Measurements from ENCODE around the gene PYURF. TPM values are rescaled to one million over a fixed set of nuclear protein-coding genes. Genes with fewer than 3 reads are reported as not detected.
"Not testable (repeated sequence)": the region's sequence is repeated elsewhere in the genome, so short reads cannot be mapped to it uniquely, and the experiment has no call there.

PYURF gene
- 10 to 100 TPM; 50.8 to 52.1 TPM for total RNA-seq

GRCh38 chr4:88523325-88524129 lies at the start of gene PYURF:
Gene PYURF (minus strand): TSS chr4:88523776. CDS start chr4:88523700, 76 bp downstream.
- H3K27me3 Mint-ChIP-seq, result no peaks in the 10 kb centered on the region
- peak within 1 kb of the TSS; percentile 53 for H3K27ac Mint-ChIP-seq
- H3K36me3 Mint-ChIP-seq (ENCODE audit: low read depth), result peaks cover 17% of the 10 kb centered on the region
- peaks cover 45% of the 10 kb centered on the region for H3K4me1 Mint-ChIP-seq
- no peaks in the 10 kb centered on the region for H3K9me3 Mint-ChIP-seq
- CTCF ChIA-PET, result interaction anchor here (0.7 to 2.6 kb wide), 8 partner anchors 8 to 500 kb away, joined by 3 to 10 read pairs (median 4); no protein-coding TSS in a partner anchor
- peak; percentile 79 for DNase-seq
- peak within 1 kb of the TSS; percentile 83 for H3K4me3 Mint-ChIP-seq
- POLR2A ChIA-PET, result interaction anchor here (1.0 to 3.0 kb wide), 6 partner anchors 10 to 239 kb away, joined by 3 to 16 read pairs (median 5); partner anchors contain the start of genes HERC6 and PPM1K

GRCh38 chr4:88570001-88570400 lies 46.4 kb upstream of the PYURF start:
- no peak overlapping the region for H3K27ac Mint-ChIP-seq
- ChIA-PET POLR2A (no interaction called here), CTCF (no interaction called here)
- no peaks in the 10 kb centered on the region for H3K36me3 Mint-ChIP-seq (ENCODE audit: low read depth)
- H3K4me1 Mint-ChIP-seq, result no peaks in the 10 kb centered on the region
- DNase-seq, result no peak
- H3K4me3 Mint-ChIP-seq, result no peak overlapping the region
- H3K27me3 Mint-ChIP-seq, result peaks cover 3% of the 10 kb centered on the region
- no peaks in the 10 kb centered on the region for H3K9me3 Mint-ChIP-seq

GRCh38 chr4:88567591-88567990 lies 44.0 kb upstream of the PYURF start:
- Mint-ChIP-seq H3K27ac (no peak overlapping the region), H3K9me3 (no peaks in the 10 kb centered on the region), H3K4me1 (no peaks in the 10 kb centered on the region), H3K36me3 (ENCODE audit: low read depth) (no peaks in the 10 kb centered on the region), H3K27me3 (peaks cover 7% of the 10 kb centered on the region), H3K4me3 (no peak overlapping the region)
- no peak for DNase-seq
- CTCF ChIA-PET, result interaction anchor here (1.1 kb wide), 1 partner anchor 28 kb away, joined by 3 read pairs; no protein-coding TSS in a partner anchor
- POLR2A ChIA-PET, result no interaction called here

GRCh38 chr4:88549815-88550214 lies 26.2 kb upstream of the PYURF start:
- no peak overlapping the region for H3K27ac Mint-ChIP-seq
- no peaks in the 10 kb centered on the region for H3K4me1 Mint-ChIP-seq
- H3K36me3 Mint-ChIP-seq (ENCODE audit: low read depth), result no peaks in the 10 kb centered on the region
- ChIA-PET CTCF (no interaction called here), POLR2A (no interaction called here)
- DNase-seq, result no peak
- H3K27me3 Mint-ChIP-seq, result no peaks in the 10 kb centered on the region
- H3K9me3 Mint-ChIP-seq, result no peaks in the 10 kb centered on the region
- H3K4me3 Mint-ChIP-seq, result no peak overlapping the region

GRCh38 chr4:88539322-88540068 lies 15.9 kb upstream of the PYURF start:
- H3K36me3 Mint-ChIP-seq (ENCODE audit: low read depth); H3K27ac Mint-ChIP-seq: not testable (repeated sequence)

GRCh38 chr4:88537709-88538108 lies 14.1 kb upstream of the PYURF start:
- Mint-ChIP-seq H3K36me3 (ENCODE audit: low read depth) (no peaks in the 10 kb centered on the region), H3K9me3 (no peaks in the 10 kb centered on the region), H3K27ac (no peak overlapping the region), H3K4me1 (peaks cover 4% of the 10 kb centered on the region), H3K4me3 (no peak overlapping the region), H3K27me3 (peaks cover 8% of the 10 kb centered on the region)
- CTCF ChIA-PET, result interaction anchor here (0.8 to 1.6 kb wide), 3 partner anchors 11 to 486 kb away, joined by 3 to 6 read pairs (median 4); no protein-coding TSS in a partner anchor
- POLR2A ChIA-PET, result no interaction called here
- DNase-seq, result no peak

More at GRCh38 chr4:88539322-88540068, 15.9 kb upstream of the PYURF start:
- H3K4me3 Mint-ChIP-seq, H3K9me3 Mint-ChIP-seq, H3K4me1 Mint-ChIP-seq: not testable (repeated sequence)
- peak; percentile 70 for DNase-seq
- CTCF ChIA-PET, result interaction anchor here (0.6 to 2.9 kb wide), 28 partner anchors 9 to 487 kb away, joined by 3 to 37 read pairs (median 5); partner anchors contain the start of genes NAP1L5 and PYURF
- H3K27me3 Mint-ChIP-seq, result peaks cover 13% of the 10 kb centered on the region
- POLR2A ChIA-PET, result interaction anchor here (1.1 kb wide), 1 partner anchor 120 kb away, joined by 3 read pairs; no protein-coding TSS in a partner anchor

- peaks cover 4% of the 10 kb centered on the region for H3K4me1 Mint-ChIP-seq
- ChIA-PET POLR2A (interaction anchor here (0.9 kb wide), 1 partner anchor 56 kb away, joined by 3 read pairs; no protein-coding TSS in a partner anchor), CTCF (interaction anchor here (0.8 to 1.2 kb wide), 3 partner anchors 119 to 488 kb away, joined by 3 to 5 read pairs (median 4); no protein-coding TSS in a partner anchor)
- H3K9me3 Mint-ChIP-seq, result no peaks in the 10 kb centered on the region
- no peak overlapping the region for H3K27ac Mint-ChIP-seq
- H3K36me3 Mint-ChIP-seq (ENCODE audit: low read depth), result no peaks in the 10 kb centered on the region
- DNase-seq, result no peak
- H3K27me3 Mint-ChIP-seq, result peaks cover 1% of the 10 kb centered on the region
- H3K4me3 Mint-ChIP-seq, result no peak overlapping the region
These were observed 11.6 kb upstream of the PYURF start for GRCh38 chr4:88535090-88535755.

GRCh38 chr4:88533937-88534750 lies 10.6 kb upstream of the PYURF start:
- no peak for DNase-seq
- ChIA-PET CTCF (interaction anchor here (0.8 to 1.2 kb wide), 2 partner anchors 120 to 489 kb away, joined by 3 to 5 read pairs; no protein-coding TSS in a partner anchor), POLR2A (interaction anchor here (0.9 kb wide), 1 partner anchor 58 kb away, joined by 3 read pairs; no protein-coding TSS in a partner anchor)
- H3K9me3 Mint-ChIP-seq, result no peaks in the 10 kb centered on the region
- H3K4me1 Mint-ChIP-seq, result peaks cover 1% of the 10 kb centered on the region
- no peak overlapping the region for H3K4me3 Mint-ChIP-seq
- no peak overlapping the region for H3K27ac Mint-ChIP-seq
- H3K27me3 Mint-ChIP-seq, result no peaks in the 10 kb centered on the region
- no peaks in the 10 kb centered on the region for H3K36me3 Mint-ChIP-seq (ENCODE audit: low read depth)

- ChIA-PET CTCF (interaction anchor here (1.0 kb wide), 1 partner anchor 10 kb away, joined by 4 read pairs; the partner anchor contains the start of gene PYURF), POLR2A (no interaction called here)
- peaks cover 1% of the 10 kb centered on the region for H3K4me1 Mint-ChIP-seq
- H3K27ac Mint-ChIP-seq, result no peak overlapping the region
- no peaks in the 10 kb centered on the region for H3K27me3 Mint-ChIP-seq
- H3K4me3 Mint-ChIP-seq, result no peak overlapping the region
- H3K36me3 Mint-ChIP-seq (ENCODE audit: low read depth), result no peaks in the 10 kb centered on the region
- no peak for DNase-seq
- H3K9me3 Mint-ChIP-seq, result no peaks in the 10 kb centered on the region
These were observed 9.7 kb upstream of the PYURF start for GRCh38 chr4:88533088-88533790.

GRCh38 chr4:88531549-88531948 lies 8.0 kb upstream of the PYURF start:
- H3K4me1 Mint-ChIP-seq, result peaks cover 12% of the 10 kb centered on the region
- H3K27ac Mint-ChIP-seq, result no peak overlapping the region
- H3K36me3 Mint-ChIP-seq (ENCODE audit: low read depth), result no peaks in the 10 kb centered on the region
- H3K27me3 Mint-ChIP-seq, result no peaks in the 10 kb centered on the region
- POLR2A ChIA-PET, result no interaction called here
- no peak for DNase-seq
- H3K9me3 Mint-ChIP-seq, result no peaks in the 10 kb centered on the region
- no peak overlapping the region for H3K4me3 Mint-ChIP-seq
- CTCF ChIA-PET, result interaction anchor here (0.7 to 4.0 kb wide), 3 partner anchors 8 to 313 kb away, joined by 3 to 17 read pairs (median 3); no protein-coding TSS in a partner anchor

- H3K4me3 Mint-ChIP-seq, result no peak overlapping the region
- H3K27me3 Mint-ChIP-seq, result no peaks in the 10 kb centered on the region
- H3K9me3 Mint-ChIP-seq, result no peaks in the 10 kb centered on the region
- DNase-seq, result no peak
- H3K4me1 Mint-ChIP-seq, result peaks cover 29% of the 10 kb centered on the region
- ChIA-PET CTCF (interaction anchor here (0.9 to 4.0 kb wide), 2 partner anchors 11 to 494 kb away, joined by 3 to 17 read pairs; no protein-coding TSS in a partner anchor), POLR2A (no interaction called here)
- no peak overlapping the region for H3K27ac Mint-ChIP-seq
- H3K36me3 Mint-ChIP-seq (ENCODE audit: low read depth), result no peaks in the 10 kb centered on the region
These were observed 5.3 kb upstream of the PYURF start for GRCh38 chr4:88528861-88529260.

Data from activated CD4-positive, alpha-beta memory T cell treated with anti-CD3 and anti-CD28 coated beads, Interleukin-2, amount 10 ng/mL, durations not matched to agents 7 days and 5 days (primary cell).